HEK293 (cell line): ENCODE measurements around the gene TMIGD2.
A peak's percentile ranks its signal among the peaks of the same experiment; 100 is the strongest.

Experiments
- EGR2 ChIP-seq: fragments of 450-650 bp; formaldehyde crosslinking; IDR thresholded peaks from 2 replicates; pipeline ENCODE4 v1.5.1; 2016; ENCODE audit warnings: low read depth, missing biosample characterization, missing genetic modification characterization
- ELK4 ChIP-seq: IDR thresholded peaks from 2 replicates; pipeline ENCODE4 v1.6.1; 2011; ENCODE audit warnings: mild to moderate bottlenecking, low read depth, low read length, borderline replicate concordance
- KLF1 ChIP-seq: fragments of 450-650 bp; formaldehyde crosslinking; IDR thresholded peaks from 2 replicates; pipeline ENCODE4 v1.5.1; 2016; ENCODE audit warnings: missing biosample characterization, missing genetic modification characterization
- KLF16 ChIP-seq: fragments of 450-650 bp; formaldehyde crosslinking; IDR thresholded peaks from 2 replicates; pipeline ENCODE4 v1.5.1; 2017; ENCODE audit warnings: missing biosample characterization, missing genetic modification characterization
- SP7 ChIP-seq: fragments of 450-650 bp; formaldehyde crosslinking; IDR thresholded peaks from 2 replicates; pipeline ENCODE4 v1.5.1; 2016; ENCODE audit warnings: missing biosample characterization, missing genetic modification characterization
- ZBTB20 ChIP-seq: fragments of 450-650 bp; formaldehyde crosslinking; IDR thresholded peaks from 2 replicates; pipeline ENCODE4 v1.5.1; 2016; ENCODE audit warnings: missing biosample characterization, missing genetic modification characterization
- ZNF10 ChIP-seq: fragments of 450-650 bp; formaldehyde crosslinking; IDR thresholded peaks from 2 replicates; pipeline ENCODE4 v1.5.1; 2017; ENCODE audit warnings: missing biosample characterization, missing genetic modification characterization
- ZNF175 ChIP-seq: fragments of 450-650 bp; formaldehyde crosslinking; IDR thresholded peaks from 2 replicates; pipeline ENCODE4 v1.5.1; 2016; ENCODE audit warnings: missing biosample characterization, missing genetic modification characterization
- ZNF37A ChIP-seq: fragments of 450-650 bp; IDR thresholded peaks from 2 replicates; pipeline ENCODE4 v1.5.1; 2018; ENCODE audit warnings: missing biosample characterization, missing genetic modification characterization
- ZNF398 ChIP-seq: fragments of 450-650 bp; formaldehyde crosslinking; IDR thresholded peaks from 2 replicates; pipeline ENCODE4 v1.5.1; 2017; ENCODE audit warnings: missing biosample characterization, missing genetic modification characterization
- ZNF514 ChIP-seq: fragments of 450-650 bp; formaldehyde crosslinking; IDR thresholded peaks from 2 replicates; pipeline ENCODE4 v1.5.1; 2016; ENCODE audit warnings: missing biosample characterization, missing genetic modification characterization
- ZNF518A ChIP-seq: fragments of 450-650 bp; formaldehyde crosslinking; conservative IDR thresholded peaks from 2 replicates; pipeline ENCODE4 v1.5.1; 2016; ENCODE audit warnings: low read depth, missing biosample characterization, missing genetic modification characterization
- ZNF555 ChIP-seq: fragments of 450-650 bp; formaldehyde crosslinking; conservative IDR thresholded peaks from 2 replicates; pipeline ENCODE4 v1.5.1; 2017; ENCODE audit warnings: missing biosample characterization, mild to moderate bottlenecking, missing genetic modification characterization, inconsistent platforms
- ZNF571 ChIP-seq: fragments of 450-650 bp; formaldehyde crosslinking; IDR thresholded peaks from 2 replicates; pipeline ENCODE4 v1.5.0; 2017; ENCODE audit warnings: missing biosample characterization, missing genetic modification characterization
- ZNF580 ChIP-seq: fragments of 450-650 bp; formaldehyde crosslinking; IDR thresholded peaks from 2 replicates; pipeline ENCODE4 v1.5.1; 2016; ENCODE audit warnings: missing biosample characterization, missing genetic modification characterization
- ZNF830 ChIP-seq: fragments of 450-650 bp; IDR thresholded peaks from 2 replicates; pipeline ENCODE4 v1.5.0; 2018; ENCODE audit warnings: missing biosample characterization, missing genetic modification characterization, low read depth, mild to moderate bottlenecking, moderate library complexity
- TF ChIP-seq, protein P1 (sequence below): fragments of 450-650 bp; formaldehyde crosslinking; IDR thresholded peaks from 2 replicates; pipeline ENCODE4 v1.5.1; 2016; ENCODE audit warnings: missing biosample characterization, missing genetic modification characterization
- TF ChIP-seq, protein P2 (sequence below): fragments of 450-650 bp; formaldehyde crosslinking; IDR thresholded peaks from 2 replicates; pipeline ENCODE4 v1.5.1; 2017; ENCODE audit warnings: missing biosample characterization, mild to moderate bottlenecking, missing genetic modification characterization, moderate library complexity
- TF ChIP-seq, protein P3 (sequence below): fragments of 450-650 bp; formaldehyde crosslinking; IDR thresholded peaks from 2 replicates; pipeline ENCODE4; 2016; ENCODE audit warnings: missing biosample characterization, missing genetic modification characterization
- TF ChIP-seq, protein P4 (sequence below): fragments of 450-650 bp; formaldehyde crosslinking; IDR thresholded peaks from 2 replicates; pipeline ENCODE4 v1.5.1; 2016; ENCODE audit warnings: missing biosample characterization, missing genetic modification characterization

The TMIGD2 gene

GRCh38 chr19:4295972-4296771, 6.0 kb downstream of the TMIGD2 start (continued):
- TF ChIP-seq ZBTB20 (tag by site-specific recombination) (no peak), ELK4 (no peak), ZNF10 (no peak), ZNF518A (no peak), KLF16 (tag by site-specific recombination) (no peak), EGR2 (tag by site-specific recombination) (peak; percentile 95), ZNF398 (tag by site-specific recombination) (peak; percentile 40; the same call in 1 of the 2 replicates), ZNF830 (no peak), ZNF514 (tag by site-specific recombination) (no peak), KLF1 (tag by site-specific recombination) (peak; percentile 84), ZNF37A (no peak), ZNF555 (no peak), ZNF580 (tag by site-specific recombination) (no peak), ZNF175 (tag by site-specific recombination) (no peak), SP7 (tag by site-specific recombination) (0 out of 2 replicates have a peak, but pooled peaks have one; percentile 43), ZNF571 (tag by site-specific recombination) (no peak)
- TF ChIP-seq, protein P1, sequence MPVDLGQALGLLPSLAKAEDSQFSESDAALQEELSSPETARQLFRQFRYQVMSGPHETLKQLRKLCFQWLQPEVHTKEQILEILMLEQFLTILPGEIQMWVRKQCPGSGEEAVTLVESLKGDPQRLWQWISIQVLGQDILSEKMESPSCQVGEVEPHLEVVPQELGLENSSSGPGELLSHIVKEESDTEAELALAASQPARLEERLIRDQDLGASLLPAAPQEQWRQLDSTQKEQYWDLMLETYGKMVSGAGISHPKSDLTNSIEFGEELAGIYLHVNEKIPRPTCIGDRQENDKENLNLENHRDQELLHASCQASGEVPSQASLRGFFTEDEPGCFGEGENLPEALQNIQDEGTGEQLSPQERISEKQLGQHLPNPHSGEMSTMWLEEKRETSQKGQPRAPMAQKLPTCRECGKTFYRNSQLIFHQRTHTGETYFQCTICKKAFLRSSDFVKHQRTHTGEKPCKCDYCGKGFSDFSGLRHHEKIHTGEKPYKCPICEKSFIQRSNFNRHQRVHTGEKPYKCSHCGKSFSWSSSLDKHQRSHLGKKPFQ (tag by site-specific recombination), result no peak
- TF ChIP-seq, protein P2, sequence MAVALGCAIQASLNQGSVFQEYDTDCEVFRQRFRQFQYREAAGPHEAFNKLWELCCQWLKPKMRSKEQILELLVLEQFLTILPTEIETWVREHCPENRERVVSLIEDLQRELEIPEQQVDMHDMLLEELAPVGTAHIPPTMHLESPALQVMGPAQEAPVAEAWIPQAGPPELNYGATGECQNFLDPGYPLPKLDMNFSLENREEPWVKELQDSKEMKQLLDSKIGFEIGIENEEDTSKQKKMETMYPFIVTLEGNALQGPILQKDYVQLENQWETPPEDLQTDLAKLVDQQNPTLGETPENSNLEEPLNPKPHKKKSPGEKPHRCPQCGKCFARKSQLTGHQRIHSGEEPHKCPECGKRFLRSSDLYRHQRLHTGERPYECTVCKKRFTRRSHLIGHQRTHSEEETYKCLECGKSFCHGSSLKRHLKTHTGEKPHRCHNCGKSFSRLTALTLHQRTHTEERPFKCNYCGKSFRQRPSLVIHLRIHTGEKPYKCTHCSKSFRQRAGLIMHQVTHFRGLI (tag by site-specific recombination), result no peak
- TF ChIP-seq, protein P3, sequence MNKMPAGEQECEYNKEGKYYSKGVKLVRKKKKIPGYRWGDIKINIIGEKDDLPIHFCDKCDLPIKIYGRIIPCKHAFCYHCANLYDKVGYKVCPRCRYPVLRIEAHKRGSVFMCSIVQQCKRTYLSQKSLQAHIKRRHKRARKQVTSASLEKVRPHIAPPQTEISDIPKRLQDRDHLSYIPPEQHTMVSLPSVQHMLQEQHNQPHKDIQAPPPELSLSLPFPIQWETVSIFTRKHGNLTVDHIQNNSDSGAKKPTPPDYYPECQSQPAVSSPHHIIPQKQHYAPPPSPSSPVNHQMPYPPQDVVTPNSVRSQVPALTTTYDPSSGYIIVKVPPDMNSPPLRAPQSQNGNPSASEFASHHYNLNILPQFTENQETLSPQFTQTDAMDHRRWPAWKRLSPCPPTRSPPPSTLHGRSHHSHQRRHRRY (tag by site-specific recombination), result no peak
- TF ChIP-seq, protein P4, sequence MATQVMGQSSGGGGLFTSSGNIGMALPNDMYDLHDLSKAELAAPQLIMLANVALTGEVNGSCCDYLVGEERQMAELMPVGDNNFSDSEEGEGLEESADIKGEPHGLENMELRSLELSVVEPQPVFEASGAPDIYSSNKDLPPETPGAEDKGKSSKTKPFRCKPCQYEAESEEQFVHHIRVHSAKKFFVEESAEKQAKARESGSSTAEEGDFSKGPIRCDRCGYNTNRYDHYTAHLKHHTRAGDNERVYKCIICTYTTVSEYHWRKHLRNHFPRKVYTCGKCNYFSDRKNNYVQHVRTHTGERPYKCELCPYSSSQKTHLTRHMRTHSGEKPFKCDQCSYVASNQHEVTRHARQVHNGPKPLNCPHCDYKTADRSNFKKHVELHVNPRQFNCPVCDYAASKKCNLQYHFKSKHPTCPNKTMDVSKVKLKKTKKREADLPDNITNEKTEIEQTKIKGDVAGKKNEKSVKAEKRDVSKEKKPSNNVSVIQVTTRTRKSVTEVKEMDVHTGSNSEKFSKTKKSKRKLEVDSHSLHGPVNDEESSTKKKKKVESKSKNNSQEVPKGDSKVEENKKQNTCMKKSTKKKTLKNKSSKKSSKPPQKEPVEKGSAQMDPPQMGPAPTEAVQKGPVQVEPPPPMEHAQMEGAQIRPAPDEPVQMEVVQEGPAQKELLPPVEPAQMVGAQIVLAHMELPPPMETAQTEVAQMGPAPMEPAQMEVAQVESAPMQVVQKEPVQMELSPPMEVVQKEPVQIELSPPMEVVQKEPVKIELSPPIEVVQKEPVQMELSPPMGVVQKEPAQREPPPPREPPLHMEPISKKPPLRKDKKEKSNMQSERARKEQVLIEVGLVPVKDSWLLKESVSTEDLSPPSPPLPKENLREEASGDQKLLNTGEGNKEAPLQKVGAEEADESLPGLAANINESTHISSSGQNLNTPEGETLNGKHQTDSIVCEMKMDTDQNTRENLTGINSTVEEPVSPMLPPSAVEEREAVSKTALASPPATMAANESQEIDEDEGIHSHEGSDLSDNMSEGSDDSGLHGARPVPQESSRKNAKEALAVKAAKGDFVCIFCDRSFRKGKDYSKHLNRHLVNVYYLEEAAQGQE, result 0 out of 2 replicates have a peak, but pooled peaks have one; percentile 11
